ENCODE measurements around the gene CAMTA1.

CAMTA1 gene

DNA sequence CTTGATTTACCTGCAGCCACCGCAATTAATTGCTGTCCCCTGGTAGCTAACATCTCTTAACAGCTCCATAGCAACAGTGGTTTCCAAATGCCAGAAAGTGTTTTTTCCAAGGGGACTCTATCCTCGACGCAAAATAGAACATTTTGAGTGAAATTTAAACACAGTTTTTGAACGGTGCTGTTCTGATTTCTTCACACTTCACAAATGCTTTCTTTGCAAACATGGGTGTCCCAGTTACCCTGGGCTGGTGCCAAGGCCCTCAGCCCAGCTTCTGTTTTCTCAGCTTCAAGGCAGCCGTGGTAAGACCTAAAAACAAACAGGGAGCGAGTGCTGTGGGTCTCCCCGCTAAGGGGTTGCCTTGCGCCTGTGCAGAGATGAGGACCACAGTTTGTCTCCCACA is 838.6 kb downstream of the CAMTA1 start:
- DNase-seq (ENCODE audit: low read depth) = no peak
- TF ChIP-seq, protein P1, sequence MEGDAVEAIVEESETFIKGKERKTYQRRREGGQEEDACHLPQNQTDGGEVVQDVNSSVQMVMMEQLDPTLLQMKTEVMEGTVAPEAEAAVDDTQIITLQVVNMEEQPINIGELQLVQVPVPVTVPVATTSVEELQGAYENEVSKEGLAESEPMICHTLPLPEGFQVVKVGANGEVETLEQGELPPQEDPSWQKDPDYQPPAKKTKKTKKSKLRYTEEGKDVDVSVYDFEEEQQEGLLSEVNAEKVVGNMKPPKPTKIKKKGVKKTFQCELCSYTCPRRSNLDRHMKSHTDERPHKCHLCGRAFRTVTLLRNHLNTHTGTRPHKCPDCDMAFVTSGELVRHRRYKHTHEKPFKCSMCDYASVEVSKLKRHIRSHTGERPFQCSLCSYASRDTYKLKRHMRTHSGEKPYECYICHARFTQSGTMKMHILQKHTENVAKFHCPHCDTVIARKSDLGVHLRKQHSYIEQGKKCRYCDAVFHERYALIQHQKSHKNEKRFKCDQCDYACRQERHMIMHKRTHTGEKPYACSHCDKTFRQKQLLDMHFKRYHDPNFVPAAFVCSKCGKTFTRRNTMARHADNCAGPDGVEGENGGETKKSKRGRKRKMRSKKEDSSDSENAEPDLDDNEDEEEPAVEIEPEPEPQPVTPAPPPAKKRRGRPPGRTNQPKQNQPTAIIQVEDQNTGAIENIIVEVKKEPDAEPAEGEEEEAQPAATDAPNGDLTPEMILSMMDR (conservative IDR thresholded peaks at IDR 0.05; ENCODE audit: low read depth, low read length) = no peak
- no peak overlapping the region for H3K4me3 ChIP-seq (ENCODE audit: low read depth, low read length)

DNA sequence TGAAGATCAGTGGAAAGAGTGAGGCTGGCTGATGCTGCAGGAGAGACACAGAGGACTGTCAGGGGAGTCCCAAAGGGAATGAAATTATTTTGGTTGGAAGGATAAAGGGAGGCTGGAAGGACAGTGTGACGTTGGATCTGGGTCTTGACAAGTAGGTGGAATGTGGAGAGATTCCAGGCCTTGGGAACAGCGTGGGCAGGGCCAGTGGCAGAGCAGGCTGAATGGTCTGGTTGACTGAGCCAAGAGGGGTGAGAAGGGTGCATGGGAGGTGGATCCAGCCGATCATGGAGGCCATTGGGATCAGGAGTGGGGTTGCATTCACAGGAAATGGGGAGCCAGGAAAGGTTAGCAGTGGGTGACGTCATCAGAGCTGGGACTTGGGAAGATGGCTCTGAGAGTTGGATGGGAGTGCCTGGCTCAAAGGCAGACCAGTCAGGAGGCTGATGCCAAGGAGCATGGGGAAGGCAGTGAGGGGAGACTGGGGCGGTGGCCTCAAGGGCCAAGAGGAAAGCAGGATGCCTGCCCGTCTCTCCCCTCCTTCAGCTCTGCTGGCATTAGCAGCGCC is 839.6 kb downstream of the CAMTA1 start:
- TF ChIP-seq, protein P1 (conservative IDR thresholded peaks at IDR 0.05; ENCODE audit: low read depth, low read length) = no peak
- no peak overlapping the region for H3K4me3 ChIP-seq (ENCODE audit: low read depth, low read length)
- DNase-seq (ENCODE audit: low read depth) = no peak

DNA sequence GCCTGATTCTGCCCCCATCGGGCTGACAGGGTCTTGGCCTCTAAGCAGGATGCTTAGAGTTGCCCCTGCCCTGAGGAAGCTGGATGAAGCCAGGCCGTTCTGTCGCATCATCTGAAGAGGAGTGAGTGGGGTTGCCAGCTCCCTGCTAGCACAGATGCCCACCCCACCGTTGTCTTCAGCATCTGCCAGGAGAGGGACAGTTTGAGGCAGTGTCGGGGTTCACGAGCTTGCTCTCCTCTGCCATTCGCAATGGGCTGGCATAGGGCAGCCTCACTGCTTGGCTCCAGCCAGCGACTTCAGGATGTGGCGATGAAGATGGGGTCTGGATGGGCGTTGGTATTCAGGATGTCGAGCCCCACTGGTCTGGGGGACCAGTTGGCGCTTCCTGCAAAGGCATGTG is 840.1 kb downstream of the CAMTA1 start:
- DNase-seq (ENCODE audit: low read depth) = no peak
- no peak overlapping the region for H3K4me3 ChIP-seq (ENCODE audit: low read depth, low read length)
- TF ChIP-seq, protein P1 (conservative IDR thresholded peaks at IDR 0.05; ENCODE audit: low read depth, low read length) = no peak

- TF ChIP-seq, protein P1 (conservative IDR thresholded peaks at IDR 0.05; ENCODE audit: low read depth, low read length) = no peak
- H3K4me3 ChIP-seq (ENCODE audit: low read depth, low read length) = no peak overlapping the region
- DNase-seq (ENCODE audit: low read depth) = no peak
These were observed 843.0 kb downstream of the CAMTA1 start for GRCh38 chr1:7628273-7628672.

GRCh38 chr1:7629011-7629410 is 843.8 kb downstream of the CAMTA1 start:
- TF ChIP-seq, protein P1 (conservative IDR thresholded peaks at IDR 0.05; ENCODE audit: low read depth, low read length) = no peak
- no peak for DNase-seq (ENCODE audit: low read depth)

GRCh38 chr1:7629465-7630195 is 844.4 kb downstream of the CAMTA1 start:
- no peak overlapping the region for H3K4me3 ChIP-seq (ENCODE audit: low read depth, low read length)
- no peak for DNase-seq (ENCODE audit: low read depth)
- TF ChIP-seq, protein P1 (conservative IDR thresholded peaks at IDR 0.05; ENCODE audit: low read depth, low read length) = no peak

More at GRCh38 chr1:7629011-7629410, 843.8 kb downstream of the CAMTA1 start:
- no peak overlapping the region for H3K4me3 ChIP-seq (ENCODE audit: low read depth, low read length)

GRCh38 chr1:7630378-7630777 is 845.1 kb downstream of the CAMTA1 start:
- H3K4me3 ChIP-seq (ENCODE audit: low read depth, low read length) = no peak overlapping the region
- DNase-seq (ENCODE audit: low read depth) = no peak
- TF ChIP-seq, protein P1 (conservative IDR thresholded peaks at IDR 0.05; ENCODE audit: low read depth, low read length) = no peak

All from choroid plexus epithelial cell (primary cell).